Putamen (tissue), 1 donor: ENCODE results near the gene HAND1.

Experiments
- DNase-seq: peaks from one replicate; pipeline ENCODE4 v3.0.0-alpha.2; 2016; ENCODE audit warnings: low spot score

HAND1 gene

GRCh38 chr5:154506049-154506715 lies 28.2 kb upstream of the HAND1 start:
- no peak for DNase-seq

- no peak for DNase-seq
Measured at GRCh38 chr5:154505567-154505966, 27.5 kb upstream of the HAND1 start.

GRCh38 chr5:154503698-154504039 lies 25.6 kb upstream of the HAND1 start:
- no peak for DNase-seq

- no peak for DNase-seq
Measured at GRCh38 chr5:154502180-154502579, 24.2 kb upstream of the HAND1 start.

- DNase-seq, result no peak
Measured at GRCh38 chr5:154501566-154501965, 23.5 kb upstream of the HAND1 start.

GRCh38 chr5:154498994-154499393 lies 21.0 kb upstream of the HAND1 start:
- no peak for DNase-seq

GRCh38 chr5:154498591-154498990 lies 20.6 kb upstream of the HAND1 start:
- no peak for DNase-seq

- DNase-seq, result no peak
Measured at GRCh38 chr5:154494036-154494435, 16.0 kb upstream of the HAND1 start.

- DNase-seq, result no peak
Measured at GRCh38 chr5:154493274-154493673, 15.2 kb upstream of the HAND1 start.

GRCh38 chr5:154491941-154492340 lies 13.9 kb upstream of the HAND1 start:
- DNase-seq, result no peak

- DNase-seq, result no peak
Measured at GRCh38 chr5:154487541-154487940, 9.5 kb upstream of the HAND1 start.

GRCh38 chr5:154486427-154486866 lies 8.4 kb upstream of the HAND1 start:
- DNase-seq, result no peak

- DNase-seq, result no peak
Measured at GRCh38 chr5:154485850-154486426, 7.9 kb upstream of the HAND1 start.

GRCh38 chr5:154485096-154485491 lies 7.1 kb upstream of the HAND1 start:
- no peak for DNase-seq

- no peak for DNase-seq
Measured at GRCh38 chr5:154484393-154485095, 6.5 kb upstream of the HAND1 start.

GRCh38 chr5:154483654-154484392 lies 5.8 kb upstream of the HAND1 start:
- no peak for DNase-seq

GRCh38 chr5:154482528-154483449 lies 4.8 kb upstream of the HAND1 start:
- no peak for DNase-seq

GRCh38 chr5:154481584-154482381 lies 3.8 kb upstream of the HAND1 start:
- DNase-seq, result no peak

- DNase-seq, result no peak
Measured at GRCh38 chr5:154480847-154481246, 2.8 kb upstream of the HAND1 start.

GRCh38 chr5:154479944-154480750 lies 2.1 kb upstream of the HAND1 start:
- no peak for DNase-seq
